Activated CD8-positive, alpha-beta T cell treated with anti-CD3 and anti-CD28 coated beads for 36 hours (primary cell): ENCODE measurements around the gene SNX20. TPM values are rescaled to one million over a fixed set of nuclear protein-coding genes. Genes with fewer than 3 reads are reported as not detected.

Experiments
- ATAC-seq: fragments of 200-7000 bp; cut with Tn5 transposase; one replicate; pipeline ENCODE4 v1.10.0; 2021; ENCODE audit warnings: mild to moderate bottlenecking, moderate library complexity
- CTCF ChIA-PET: fragments of 350-600 bp; sonication (Branson Sonifier 250); formaldehyde crosslinking; loops from one replicate; lab custom pipeline; 2021; ENCODE audit warnings: antibody characterized with exemption; lab: Charles Lee
- POLR2A ChIA-PET: fragments of 350-600 bp; sonication (Branson Sonifier 250); formaldehyde crosslinking; loops from one replicate; lab custom pipeline; 2021; ENCODE audit warnings: antibody characterized with exemption; lab: Charles Lee
- DNase-seq: peaks from one replicate; pipeline ENCODE4 v3.0.0-alpha.2; 2020
- H3K27ac Mint-ChIP-seq: one replicate; pipeline ENCODE4 v1.8.0; 2021; ENCODE audit warnings: mild to moderate bottlenecking, mixed read lengths
- H3K27me3 Mint-ChIP-seq: one replicate; pipeline ENCODE4 v1.8.0; 2021; ENCODE audit warnings: mixed read lengths
- H3K36me3 Mint-ChIP-seq: one replicate; pipeline ENCODE4 v1.8.0; 2021; ENCODE audit warnings: low read depth, mixed read lengths
- H3K4me1 Mint-ChIP-seq: one replicate; pipeline ENCODE4 v1.8.0; 2021; ENCODE audit warnings: low read depth, mixed read lengths
- H3K4me3 Mint-ChIP-seq: one replicate; pipeline ENCODE4 v1.8.0; 2021; ENCODE audit warnings: mild to moderate bottlenecking, moderate library complexity, mixed read lengths
- H3K9me3 Mint-ChIP-seq: one replicate; pipeline ENCODE4 v1.8.0; 2021; ENCODE audit warnings: mixed read lengths
- intact Hi-C: fragments of 100-400 bp; cut with micrococcal nuclease; formaldehyde crosslinking; loops from one replicate; pipeline ENCODE4 v1.10.0; 2022
- total RNA-seq, 2 experiments: library from RNA; stranded (reverse); gene quantifications; one replicate each; pipeline ENCODE4 v1.2.3, GENCODE V29; 2021
- TF ChIP-seq, protein P1 (sequence below): fragments of 200-600 bp; IDR thresholded peaks from one replicate; pipeline ENCODE4 v1.8.0; 2022; ENCODE audit warnings: antibody characterized with exemption, mild to moderate bottlenecking

SNX20 gene
- total RNA-seq, 2 experiments from 2014 or later: 24.6 to 25.0 TPM

DNA sequence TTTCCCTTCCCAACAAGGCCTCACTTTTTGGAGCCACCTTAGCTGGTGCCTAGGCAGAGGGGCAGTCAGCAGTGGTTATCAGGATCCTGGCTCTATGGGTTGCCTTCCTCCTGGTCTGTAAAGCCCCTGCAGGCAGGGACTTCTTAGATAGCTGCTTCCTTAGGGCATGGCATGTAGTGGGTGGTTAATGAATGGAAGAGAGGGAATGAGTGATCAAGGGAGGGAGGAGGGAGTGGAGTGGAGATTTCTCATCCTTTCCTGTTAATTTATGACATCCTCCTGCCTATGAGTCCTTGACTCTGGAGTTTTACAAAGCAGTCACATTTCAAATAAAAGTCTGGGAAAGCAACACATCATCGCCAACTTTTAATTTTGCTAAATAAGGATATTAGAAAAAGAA lies 40.7 kb downstream of the SNX20 start:
- no peaks in the 10 kb centered on the region for H3K27me3 Mint-ChIP-seq
- H3K27ac Mint-ChIP-seq: no peak overlapping the region
- no peaks in the 10 kb centered on the region for H3K9me3 Mint-ChIP-seq
- ChIA-PET POLR2A (no interaction called here), CTCF (interaction anchor here (3.9 kb wide), 1 partner anchor 25 kb away, joined by 17 read pairs; no protein-coding TSS in a partner anchor)
- no peaks in the 10 kb centered on the region for H3K36me3 Mint-ChIP-seq
- ATAC-seq (no peak), DNase-seq (no peak)
- H3K4me1 Mint-ChIP-seq: peaks cover 7% of the 10 kb centered on the region
- TF ChIP-seq, protein P1, sequence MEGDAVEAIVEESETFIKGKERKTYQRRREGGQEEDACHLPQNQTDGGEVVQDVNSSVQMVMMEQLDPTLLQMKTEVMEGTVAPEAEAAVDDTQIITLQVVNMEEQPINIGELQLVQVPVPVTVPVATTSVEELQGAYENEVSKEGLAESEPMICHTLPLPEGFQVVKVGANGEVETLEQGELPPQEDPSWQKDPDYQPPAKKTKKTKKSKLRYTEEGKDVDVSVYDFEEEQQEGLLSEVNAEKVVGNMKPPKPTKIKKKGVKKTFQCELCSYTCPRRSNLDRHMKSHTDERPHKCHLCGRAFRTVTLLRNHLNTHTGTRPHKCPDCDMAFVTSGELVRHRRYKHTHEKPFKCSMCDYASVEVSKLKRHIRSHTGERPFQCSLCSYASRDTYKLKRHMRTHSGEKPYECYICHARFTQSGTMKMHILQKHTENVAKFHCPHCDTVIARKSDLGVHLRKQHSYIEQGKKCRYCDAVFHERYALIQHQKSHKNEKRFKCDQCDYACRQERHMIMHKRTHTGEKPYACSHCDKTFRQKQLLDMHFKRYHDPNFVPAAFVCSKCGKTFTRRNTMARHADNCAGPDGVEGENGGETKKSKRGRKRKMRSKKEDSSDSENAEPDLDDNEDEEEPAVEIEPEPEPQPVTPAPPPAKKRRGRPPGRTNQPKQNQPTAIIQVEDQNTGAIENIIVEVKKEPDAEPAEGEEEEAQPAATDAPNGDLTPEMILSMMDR: no peak
- intact Hi-C loops: no loop called here
- H3K4me3 Mint-ChIP-seq: no peak overlapping the region

DNA sequence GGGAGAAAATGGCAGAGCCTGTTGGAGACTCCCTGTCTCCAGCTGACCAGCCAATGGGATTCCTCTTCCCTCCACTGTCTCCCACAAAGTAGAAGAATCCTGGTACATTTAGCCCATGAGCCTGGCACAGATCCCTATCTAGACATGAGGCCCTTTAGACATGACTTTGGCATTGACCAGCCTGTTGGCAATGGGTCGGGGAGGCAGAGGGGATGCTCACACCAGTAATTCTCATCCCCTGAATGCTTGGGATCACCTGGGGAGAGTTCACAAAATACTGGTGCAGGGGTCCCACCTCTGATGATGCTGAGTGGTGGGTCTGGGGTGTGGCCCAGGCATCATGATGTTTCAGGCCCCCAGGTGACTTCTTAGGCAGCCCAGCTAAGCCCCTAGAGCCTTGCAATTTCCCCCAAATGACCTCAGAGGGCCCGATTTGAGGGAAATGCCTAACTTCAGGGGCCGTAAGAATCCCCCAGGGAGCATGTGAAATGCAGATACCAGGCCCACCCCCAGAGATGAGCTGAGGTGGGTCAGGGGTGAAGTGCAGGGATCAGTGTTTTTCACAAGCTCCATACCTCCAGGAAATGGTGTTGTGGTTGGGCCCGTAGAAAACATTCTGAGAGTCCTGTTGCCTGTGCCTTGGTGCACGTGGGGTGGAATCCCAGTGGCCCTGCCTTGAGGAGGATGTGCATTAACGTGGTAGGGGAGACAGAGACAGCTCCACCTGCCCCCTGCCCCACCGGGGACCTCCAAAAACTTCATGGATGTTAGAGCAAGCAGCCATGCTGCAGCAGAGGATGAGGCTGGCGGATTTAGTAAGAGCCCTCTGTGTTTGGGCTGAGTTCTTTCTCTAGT lies 42.1 kb downstream of the SNX20 start:
- Mint-ChIP-seq H3K27ac (no peak overlapping the region), H3K27me3 (no peaks in the 10 kb centered on the region), H3K4me3 (no peak overlapping the region), H3K4me1 (peaks cover 2% of the 10 kb centered on the region), H3K9me3 (no peaks in the 10 kb centered on the region), H3K36me3 (no peaks in the 10 kb centered on the region)
- intact Hi-C loops: no loop called here
- TF ChIP-seq, protein P1: no peak
- no peak for ATAC-seq
- no peak for DNase-seq
- POLR2A ChIA-PET: no interaction called here
- CTCF ChIA-PET: no interaction called here

DNA sequence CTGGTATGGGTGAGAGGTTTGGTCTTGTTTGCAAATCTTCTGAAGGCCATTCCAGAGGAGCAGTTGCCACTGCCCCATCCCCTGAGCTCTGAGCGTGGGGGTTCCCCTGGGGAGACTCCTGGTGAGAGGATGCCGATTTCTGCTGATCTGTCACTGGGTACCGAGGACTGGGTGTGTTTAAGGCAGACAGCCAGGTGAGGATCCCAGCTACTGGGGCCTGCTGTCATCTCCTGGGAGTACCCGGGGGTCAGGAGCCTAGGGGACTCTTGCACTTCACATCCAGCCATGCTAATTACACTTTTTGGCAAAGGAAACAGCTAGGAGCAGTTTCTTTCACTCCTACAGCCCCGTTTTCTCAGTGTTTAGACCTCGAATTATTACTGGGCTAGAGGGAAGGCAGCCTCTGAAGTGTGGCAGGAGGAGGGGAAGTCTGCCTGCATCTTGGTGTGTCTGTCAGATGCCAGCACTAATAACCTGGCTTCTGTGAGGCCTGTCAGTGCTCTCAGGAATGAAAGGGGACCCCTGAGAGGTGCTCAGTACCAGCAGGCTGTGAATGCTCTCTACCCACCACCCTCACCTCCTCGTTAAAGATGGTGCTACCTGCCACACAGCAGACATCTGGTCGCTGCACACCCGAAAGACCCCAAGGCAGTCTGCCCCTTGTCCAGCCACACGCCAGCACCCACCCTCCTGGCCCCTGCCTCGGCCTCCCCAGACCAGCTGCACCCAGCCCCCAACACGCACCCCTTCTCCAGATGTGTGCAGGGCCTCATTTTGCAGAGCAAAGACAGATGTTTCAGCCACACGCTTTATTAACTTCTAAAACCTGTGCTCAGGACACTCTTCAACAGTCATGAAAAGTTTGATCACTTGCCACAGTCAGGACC lies 43.2 kb downstream of the SNX20 start:
- ATAC-seq (no peak), DNase-seq (no peak)
- TF ChIP-seq, protein P1: no peak
- Mint-ChIP-seq H3K4me1 (peaks cover 2% of the 10 kb centered on the region), H3K4me3 (no peak overlapping the region), H3K27ac (no peak overlapping the region), H3K9me3 (no peaks in the 10 kb centered on the region), H3K27me3 (no peaks in the 10 kb centered on the region), H3K36me3 (no peaks in the 10 kb centered on the region)
- CTCF ChIA-PET: interaction anchor here (0.8 to 1.1 kb wide), 2 partner anchors 28 to 268 kb away, joined by 3 read pairs; no protein-coding TSS in a partner anchor
- POLR2A ChIA-PET: no interaction called here
- intact Hi-C loops: no loop called here

DNA sequence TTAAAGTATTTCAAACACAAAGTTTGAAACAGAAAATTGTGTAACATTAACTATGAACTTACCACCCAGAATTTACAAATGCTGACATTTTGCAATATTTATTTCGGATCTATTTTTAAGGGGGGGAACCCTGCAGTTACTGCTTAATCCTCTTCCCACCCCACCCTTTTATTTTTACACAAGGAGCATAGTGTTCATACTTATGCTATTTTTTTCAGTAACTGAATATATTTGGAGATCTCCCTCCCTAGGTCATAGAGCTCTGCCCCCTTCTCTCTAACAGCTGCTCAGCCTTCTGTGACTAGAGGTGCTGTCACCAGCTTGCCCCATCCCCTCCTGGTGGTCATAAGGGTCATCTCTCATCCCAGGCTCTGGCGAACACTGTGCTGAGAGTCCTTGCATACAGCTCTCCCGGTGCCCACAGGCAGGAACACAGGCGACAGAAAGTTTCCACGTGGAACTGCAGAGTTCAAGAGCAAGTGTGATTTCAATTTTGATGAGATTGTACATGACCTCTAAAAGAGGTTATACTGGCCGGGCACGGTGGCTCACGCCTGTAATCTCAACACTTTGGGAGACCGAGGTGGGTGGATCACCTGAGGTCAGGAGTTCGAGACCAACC lies 44.2 kb downstream of the SNX20 start:
- no peak for DNase-seq
- intact Hi-C loops: no loop called here
- Mint-ChIP-seq H3K9me3 (no peaks in the 10 kb centered on the region), H3K4me1 (peaks cover 2% of the 10 kb centered on the region), H3K27me3 (no peaks in the 10 kb centered on the region), H3K27ac (no peak overlapping the region), H3K36me3 (no peaks in the 10 kb centered on the region), H3K4me3 (no peak overlapping the region)
- TF ChIP-seq, protein P1: no peak
- ATAC-seq: no peak
- CTCF ChIA-PET: interaction anchor here (0.8 to 1.1 kb wide), 4 partner anchors 29 to 267 kb away, joined by 3 to 5 read pairs (median 3); no protein-coding TSS in a partner anchor
- POLR2A ChIA-PET: interaction anchor here (0.6 to 1.0 kb wide), 2 partner anchors 15 to 372 kb away, joined by 3 read pairs; no protein-coding TSS in a partner anchor
